K562 (cell line): ENCODE data around the gene CARD10. TPM values are rescaled to one million over a fixed set of nuclear protein-coding genes. Genes with fewer than 3 reads are reported as not detected.
A peak's percentile ranks its signal among the peaks of the same experiment; 100 is the strongest.

Experiments
- BRCA1 ChIP-seq, 2 experiments: fragments of 450-650 bp in 1 of 2; sonication (generic) in 1 of 2; formaldehyde crosslinking in 1 of 2; IDR thresholded peaks; 2 replicates each; pipeline versions ENCODE4 v1.5.0 to v1.6.1; 2017 to 2020; ENCODE audit warnings: mild to moderate bottlenecking in 1 of 2, missing genetic modification reagents in 1 of 2
- CAMTA2 ChIP-seq: fragments of 250-450 bp; sonication (Bioruptor Pico); conservative IDR thresholded peaks from 2 replicates; pipeline ENCODE4 v1.5.1; 2022
- KLF10 ChIP-seq: fragments of 250-450 bp; sonication (Bioruptor Pico); IDR thresholded peaks from 2 replicates; pipeline ENCODE4 v1.6.1; 2021; ENCODE audit warnings: matching md5 sums
- NR4A1 ChIP-seq, 2 experiments: fragments of 250-450 bp in 1 of 2; fragments of 450-650 bp in 1 of 2; sonication (Bioruptor Pico) in 1 of 2; IDR thresholded peaks; 2 replicates each; pipeline versions ENCODE4 v1.4.0 to v1.6.1; 2016 to 2020; ENCODE audit warnings: mild to moderate bottlenecking in 2 of 2, missing compliant biosample characterization in 1 of 2, missing genetic modification characterization in 1 of 2, moderate library complexity in 1 of 2
- PML ChIP-seq: IDR thresholded peaks from 2 replicates; pipeline ENCODE4 v1.6.1; 2012; ENCODE audit warnings: low read length, inconsistent platforms
- RBFOX2 ChIP-seq: fragments of 200-400 bp; formaldehyde crosslinking; IDR thresholded peaks from 2 replicates; pipeline ENCODE4 v1.6.1; 2017; ENCODE audit warnings: low read depth, mild to moderate bottlenecking, low read length, moderate library complexity
- TEAD1 ChIP-seq, 2 experiments: fragments of 450-650 bp in 1 of 2; sonication (generic) in 1 of 2; formaldehyde crosslinking; IDR thresholded peaks; 2 replicates each; pipeline versions ENCODE4 v1.4.0 to v1.8.0; 2020 to 2022; ENCODE audit warnings: mild to moderate bottlenecking in 2 of 2, missing genetic modification reagents in 1 of 2
- XRCC4 ChIP-seq: IDR thresholded peaks from one replicate; pipeline ENCODE4 v1.6.1; 2011; ENCODE audit not compliant: insufficient read depth, insufficient read length; ENCODE audit errors: extremely low read depth
- ZBTB7A ChIP-seq: IDR thresholded peaks from 2 replicates; pipeline ENCODE4 v1.6.1; 2011; ENCODE audit warnings: low read depth, mild to moderate bottlenecking, low read length, moderate library complexity, borderline replicate concordance; ENCODE audit not compliant: control insufficient read depth
- ZNF124 ChIP-seq: sonication (generic); formaldehyde crosslinking; IDR thresholded peaks from 2 replicates; pipeline ENCODE4 v1.8.1; 2022; ENCODE audit warnings: missing genetic modification reagents
- ZNF282 ChIP-seq: sonication (generic); formaldehyde crosslinking; IDR thresholded peaks from 2 replicates; pipeline ENCODE4 v1.8.1; 2023; ENCODE audit warnings: missing genetic modification reagents
- ZNF592 ChIP-seq: fragments of 450-650 bp; IDR thresholded peaks from 2 replicates; pipeline ENCODE4 v1.6.1; 2017; ENCODE audit warnings: antibody characterized with exemption, mild to moderate bottlenecking
- polyA plus RNA-seq, 8 experiments: library from polyadenylated mRNA; depleted of rRNA in 4 of 8; stranded (reverse) in 5 of 8; unstranded in 3 of 8; fragments of >200 nt; fragmentation: Nextera tagmentation in 2 of 8; fragmentation: Illumina TruSeq in 1 of 8; extraction: Ambion mirVana in 2 of 8; extraction: Trizol in 1 of 8; gene quantifications; 2 replicates each; pipeline versions ENCODE4 v1.2.1 to v1.2.3, GENCODE V29; 2011 to 2014; ENCODE audit warnings: inconsistent platforms in 1 of 8, missing spikeins in 1 of 8
- total RNA-seq, 7 experiments: library from RNA; depleted of rRNA in 6 of 7; stranded (reverse); fragments of >200 nt in 6 of 7; fragmentation: Illumina TruSeq in 2 of 7; extraction: Trizol in 2 of 7; gene quantifications; 2 replicates each; pipeline versions ENCODE4 v1.2.1 to v1.2.3, GENCODE V29; 2011 to 2021; ENCODE audit warnings: low replicate concordance in 1 of 7
- TF ChIP-seq, protein P1 (sequence below): fragments of 450-650 bp; IDR thresholded peaks from 2 replicates; pipeline ENCODE4 v1.7.1; 2018; ENCODE audit warnings: mild to moderate bottlenecking, low read depth; ENCODE audit not compliant: partially characterized antibody
- TF ChIP-seq, protein P2 (sequence below): fragments of 450-650 bp; formaldehyde crosslinking; IDR thresholded peaks from 2 replicates; pipeline ENCODE4 v1.4.0; 2022; ENCODE audit warnings: mild to moderate bottlenecking, moderate library complexity
- TF ChIP-seq, protein P3 (sequence below): fragments of 450-650 bp; formaldehyde crosslinking; conservative IDR thresholded peaks from 2 replicates; pipeline ENCODE4 v1.4.0; 2022; ENCODE audit warnings: mild to moderate bottlenecking, missing genetic modification characterization

The CARD10 gene
- total and polyA plus RNA-seq, 9 of the 15 experiments (the other 6 are each of a cell fraction or from before 2014, with no cell fraction given), result 0.13 to 5.8 (median 1.6) TPM

DNA sequence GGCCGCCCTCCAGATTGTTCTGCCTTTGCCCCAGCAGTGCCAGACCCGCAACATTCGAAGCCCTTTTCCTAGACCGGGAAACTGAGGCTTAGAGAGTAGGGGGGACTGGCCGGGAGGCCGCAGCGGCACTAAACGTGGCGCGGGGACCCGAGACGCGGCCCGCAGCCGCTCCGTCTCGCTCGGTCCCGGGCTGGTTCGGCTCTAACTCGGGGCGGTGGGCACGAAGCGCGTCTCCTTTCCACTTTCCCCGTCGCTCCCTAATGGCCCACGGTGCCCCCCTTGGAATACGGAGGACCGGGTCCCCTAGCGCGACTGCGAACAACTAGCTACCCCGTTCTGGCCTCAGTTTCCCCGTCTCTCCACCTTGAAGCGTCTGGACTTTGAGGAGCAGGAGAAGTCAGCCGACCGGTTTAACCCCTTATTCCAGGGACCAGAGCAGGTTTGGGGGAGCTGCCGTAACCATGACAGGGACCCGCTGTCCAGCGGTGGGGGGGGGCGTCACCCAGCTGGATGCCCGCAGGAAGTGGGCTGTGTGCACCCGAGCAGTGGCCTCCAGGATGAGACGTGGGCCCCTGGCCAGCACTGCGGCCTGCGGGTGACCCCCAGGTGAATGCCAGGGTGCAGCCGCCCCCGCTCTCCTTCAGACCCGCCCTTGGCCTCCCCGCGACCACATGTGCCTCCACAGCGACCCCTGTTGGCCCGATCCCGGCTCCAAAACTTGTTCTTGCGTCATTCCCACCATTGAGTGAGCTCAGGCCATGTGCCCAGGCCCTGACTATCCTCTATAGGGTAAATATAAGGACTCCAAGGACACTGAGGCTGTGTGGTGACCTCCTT lies 42.2 kb upstream of the CARD10 start (continued):
- TF ChIP-seq, protein P1, sequence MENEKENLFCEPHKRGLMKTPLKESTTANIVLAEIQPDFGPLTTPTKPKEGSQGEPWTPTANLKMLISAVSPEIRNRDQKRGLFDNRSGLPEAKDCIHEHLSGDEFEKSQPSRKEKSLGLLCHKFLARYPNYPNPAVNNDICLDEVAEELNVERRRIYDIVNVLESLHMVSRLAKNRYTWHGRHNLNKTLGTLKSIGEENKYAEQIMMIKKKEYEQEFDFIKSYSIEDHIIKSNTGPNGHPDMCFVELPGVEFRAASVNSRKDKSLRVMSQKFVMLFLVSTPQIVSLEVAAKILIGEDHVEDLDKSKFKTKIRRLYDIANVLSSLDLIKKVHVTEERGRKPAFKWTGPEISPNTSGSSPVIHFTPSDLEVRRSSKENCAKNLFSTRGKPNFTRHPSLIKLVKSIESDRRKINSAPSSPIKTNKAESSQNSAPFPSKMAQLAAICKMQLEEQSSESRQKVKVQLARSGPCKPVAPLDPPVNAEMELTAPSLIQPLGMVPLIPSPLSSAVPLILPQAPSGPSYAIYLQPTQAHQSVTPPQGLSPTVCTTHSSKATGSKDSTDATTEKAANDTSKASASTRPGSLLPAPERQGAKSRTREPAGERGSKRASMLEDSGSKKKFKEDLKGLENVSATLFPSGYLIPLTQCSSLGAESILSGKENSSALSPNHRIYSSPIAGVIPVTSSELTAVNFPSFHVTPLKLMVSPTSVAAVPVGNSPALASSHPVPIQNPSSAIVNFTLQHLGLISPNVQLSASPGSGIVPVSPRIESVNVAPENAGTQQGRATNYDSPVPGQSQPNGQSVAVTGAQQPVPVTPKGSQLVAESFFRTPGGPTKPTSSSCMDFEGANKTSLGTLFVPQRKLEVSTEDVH, result no peak
- no peak for TF ChIP-seq KLF10
- TF ChIP-seq, protein P2, sequence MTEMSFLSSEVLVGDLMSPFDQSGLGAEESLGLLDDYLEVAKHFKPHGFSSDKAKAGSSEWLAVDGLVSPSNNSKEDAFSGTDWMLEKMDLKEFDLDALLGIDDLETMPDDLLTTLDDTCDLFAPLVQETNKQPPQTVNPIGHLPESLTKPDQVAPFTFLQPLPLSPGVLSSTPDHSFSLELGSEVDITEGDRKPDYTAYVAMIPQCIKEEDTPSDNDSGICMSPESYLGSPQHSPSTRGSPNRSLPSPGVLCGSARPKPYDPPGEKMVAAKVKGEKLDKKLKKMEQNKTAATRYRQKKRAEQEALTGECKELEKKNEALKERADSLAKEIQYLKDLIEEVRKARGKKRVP (CRISPR knock-in tag), result peak; percentile 97
- TF ChIP-seq PML, result 0 out of 2 replicates have a peak, but pooled peaks have one; percentile 50
- TF ChIP-seq NR4A1 (CRISPR knock-in tag; IDR thresholded peaks at IDR 0.05), result no peak
- TF ChIP-seq NR4A1 (tag; IDR thresholded peaks at IDR 0.05), result no peak
- no peak for TF ChIP-seq BRCA1 (IDR thresholded peaks at IDR 0.05)
- no peak for TF ChIP-seq BRCA1 (CRISPR knock-in tag; IDR thresholded peaks at IDR 0.05)
- no peak for TF ChIP-seq ZNF124 (CRISPR knock-in tag)
- TF ChIP-seq CAMTA2 (CRISPR knock-in tag), result no peak
- TF ChIP-seq ZBTB7A, result peak; percentile 91
- peak; percentile 96 for TF ChIP-seq ZNF592
- TF ChIP-seq ZNF282, result no peak
- TF ChIP-seq, protein P3, sequence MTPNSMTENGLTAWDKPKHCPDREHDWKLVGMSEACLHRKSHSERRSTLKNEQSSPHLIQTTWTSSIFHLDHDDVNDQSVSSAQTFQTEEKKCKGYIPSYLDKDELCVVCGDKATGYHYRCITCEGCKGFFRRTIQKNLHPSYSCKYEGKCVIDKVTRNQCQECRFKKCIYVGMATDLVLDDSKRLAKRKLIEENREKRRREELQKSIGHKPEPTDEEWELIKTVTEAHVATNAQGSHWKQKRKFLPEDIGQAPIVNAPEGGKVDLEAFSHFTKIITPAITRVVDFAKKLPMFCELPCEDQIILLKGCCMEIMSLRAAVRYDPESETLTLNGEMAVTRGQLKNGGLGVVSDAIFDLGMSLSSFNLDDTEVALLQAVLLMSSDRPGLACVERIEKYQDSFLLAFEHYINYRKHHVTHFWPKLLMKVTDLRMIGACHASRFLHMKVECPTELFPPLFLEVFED (CRISPR knock-in tag), result no peak
- no peak for TF ChIP-seq XRCC4
- peak in 1 of 2 experiments; percentile 52; a peak in 2 of 4 replicates for TF ChIP-seq TEAD1 (CRISPR knock-in tag; IDR thresholded peaks at IDR 0.05)
- peak; percentile 85 for TF ChIP-seq RBFOX2
